GM21528 (cell line): ENCODE measurements around the gene SSR4.

Source experiments
- ATAC-seq: cut with Tn5 transposase; IDR thresholded peaks from one replicate; pipeline ENCODE4 v1.9.1; 2021; ENCODE audit warnings: mild to moderate bottlenecking, moderate library complexity; ENCODE audit not compliant: unreplicated experiment, low FRiP score

The SSR4 gene

GRCh38 chrX:153780678-153781427 lies 13.6 kb upstream of the SSR4 start, which contains the start of gene SRPK3:
Gene SRPK3, plus strand, starts transcription at chrX:153781041. Its CDS starts 46 bp downstream, at chrX:153781087.
- no peak for ATAC-seq

GRCh38 chrX:153781428-153782047 lies 12.9 kb upstream of the SSR4 start:
- ATAC-seq, result no peak

DNA sequence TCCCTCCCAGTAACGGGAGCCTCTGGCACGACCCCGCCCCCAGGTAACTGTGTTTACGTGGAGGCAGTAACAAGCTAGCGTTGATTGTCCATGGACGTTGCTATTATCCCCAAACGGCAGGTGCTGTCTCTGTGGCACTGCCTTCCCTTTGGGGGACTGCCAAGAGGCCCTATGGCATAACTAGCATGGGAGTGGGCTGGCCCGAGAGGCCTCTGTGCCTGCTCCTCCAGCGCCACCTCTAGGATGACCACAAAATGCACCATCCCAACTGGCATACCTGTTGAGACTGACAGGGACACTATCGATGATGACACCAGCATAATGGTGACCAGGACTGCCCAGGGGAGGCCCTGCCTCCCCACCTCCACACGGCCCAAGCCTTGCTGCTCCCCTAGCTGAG lies 12.2 kb upstream of the SSR4 start:
- no peak for ATAC-seq

GRCh38 chrX:153782871-153783270 lies 11.6 kb upstream of the SSR4 start:
- no peak for ATAC-seq

GRCh38 chrX:153783378-153784013 lies 11.0 kb upstream of the SSR4 start:
- no peak for ATAC-seq

- ATAC-seq, result no peak
These were observed 10.0 kb upstream of the SSR4 start for GRCh38 chrX:153784325-153784967.

DNA sequence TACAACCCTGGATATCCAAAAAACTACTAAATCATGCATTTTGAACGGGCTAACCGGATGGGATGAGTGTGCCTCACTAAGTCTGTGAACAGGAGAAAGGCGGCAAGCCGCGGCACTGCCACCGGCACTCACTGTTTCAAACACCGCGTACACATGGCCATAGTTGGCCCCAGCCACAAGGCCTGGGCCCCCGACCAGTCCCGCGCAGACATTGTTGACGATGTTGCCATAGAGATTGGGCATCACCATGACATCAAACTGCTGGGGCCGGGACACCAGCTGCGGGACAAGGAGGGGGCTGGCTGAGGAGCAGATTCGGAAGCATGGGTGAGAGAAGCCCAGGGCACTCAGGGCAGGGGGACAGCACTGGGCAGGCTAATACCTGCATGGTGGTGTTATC lies 7.8 kb upstream of the SSR4 start:
- no peak for ATAC-seq

DNA sequence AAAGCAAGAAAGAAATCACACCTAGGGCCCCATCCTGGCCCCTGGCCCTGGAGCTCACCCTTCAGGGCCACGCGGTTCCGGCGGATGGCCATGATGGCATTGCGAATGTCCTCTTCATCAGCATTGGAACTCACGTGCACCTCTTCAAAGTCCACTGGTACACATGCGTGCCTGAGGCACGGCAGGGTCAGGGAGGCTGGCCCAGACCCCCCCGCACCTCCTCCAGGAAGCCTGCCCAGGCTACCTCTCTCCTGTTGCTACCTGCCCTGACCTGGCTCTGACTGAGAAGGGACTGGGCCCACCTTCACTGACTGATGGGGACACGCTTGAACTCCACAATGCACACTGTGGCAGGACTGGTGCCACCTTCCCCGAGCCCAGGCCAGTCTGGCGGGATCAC lies 4.8 kb upstream of the SSR4 start:
- ATAC-seq, result no peak

DNA sequence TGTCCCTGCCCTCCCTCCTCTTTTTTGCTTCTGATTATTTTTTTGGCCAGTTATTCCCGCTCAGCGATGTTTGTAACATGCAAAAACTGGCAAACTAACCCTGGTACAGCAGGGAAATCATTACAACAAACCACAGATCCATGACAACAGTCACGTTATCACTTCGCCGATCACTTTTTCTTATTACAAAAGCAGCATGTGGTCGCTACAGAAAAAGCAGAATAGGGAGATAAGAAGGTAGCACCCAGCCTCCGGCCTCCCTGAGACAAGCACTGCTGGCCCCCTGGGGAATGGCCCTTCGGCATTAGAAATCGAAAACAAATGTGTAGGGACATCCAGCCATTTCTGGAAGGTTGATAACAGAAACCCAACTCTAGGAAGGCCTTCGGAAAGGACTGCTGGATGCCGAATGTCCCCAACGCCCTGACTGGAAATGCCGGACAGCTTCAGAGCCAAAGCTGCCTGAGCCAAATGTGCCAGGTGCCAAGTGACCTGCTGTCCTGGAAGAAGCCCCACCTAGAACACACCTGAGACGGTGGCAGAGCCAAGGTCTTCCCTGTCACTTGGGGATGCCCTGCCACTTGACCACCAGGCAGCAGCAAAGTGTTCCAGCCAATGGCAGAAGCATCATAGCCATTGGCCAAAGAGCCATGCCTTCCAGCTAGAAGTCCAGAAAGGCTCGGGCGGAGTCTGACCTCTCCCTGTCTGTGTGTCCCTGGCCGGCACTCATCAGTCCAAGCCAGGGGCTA lies 3.2 kb upstream of the SSR4 start:
- no peak for ATAC-seq

DNA sequence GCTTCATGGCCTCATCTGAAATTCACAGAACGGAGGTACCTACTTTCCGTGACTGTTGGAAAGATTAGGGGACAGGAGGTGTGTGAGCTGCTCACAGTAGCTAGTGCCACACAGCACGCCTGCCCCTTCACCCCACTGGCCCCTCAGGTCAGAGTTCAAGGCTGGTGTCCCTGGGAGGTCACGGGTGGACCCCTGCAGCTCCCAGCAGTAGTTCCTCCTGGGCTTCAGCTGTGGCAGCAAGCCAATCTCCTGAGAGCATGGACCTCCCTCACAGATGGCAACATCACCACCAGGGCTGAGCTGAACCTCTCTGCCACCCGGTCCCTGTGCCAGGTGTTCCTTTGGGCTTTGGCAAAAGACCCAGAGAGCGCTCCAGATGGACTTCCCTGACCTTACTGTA lies 2.1 kb upstream of the SSR4 start:
- no peak for ATAC-seq

GRCh38 chrX:153793291-153793690 lies 1.2 kb upstream of the SSR4 start:
- no peak for ATAC-seq

GRCh38 chrX:153794897-153795816 lies 689 bp downstream of the SSR4 start:
- no peak for ATAC-seq

DNA sequence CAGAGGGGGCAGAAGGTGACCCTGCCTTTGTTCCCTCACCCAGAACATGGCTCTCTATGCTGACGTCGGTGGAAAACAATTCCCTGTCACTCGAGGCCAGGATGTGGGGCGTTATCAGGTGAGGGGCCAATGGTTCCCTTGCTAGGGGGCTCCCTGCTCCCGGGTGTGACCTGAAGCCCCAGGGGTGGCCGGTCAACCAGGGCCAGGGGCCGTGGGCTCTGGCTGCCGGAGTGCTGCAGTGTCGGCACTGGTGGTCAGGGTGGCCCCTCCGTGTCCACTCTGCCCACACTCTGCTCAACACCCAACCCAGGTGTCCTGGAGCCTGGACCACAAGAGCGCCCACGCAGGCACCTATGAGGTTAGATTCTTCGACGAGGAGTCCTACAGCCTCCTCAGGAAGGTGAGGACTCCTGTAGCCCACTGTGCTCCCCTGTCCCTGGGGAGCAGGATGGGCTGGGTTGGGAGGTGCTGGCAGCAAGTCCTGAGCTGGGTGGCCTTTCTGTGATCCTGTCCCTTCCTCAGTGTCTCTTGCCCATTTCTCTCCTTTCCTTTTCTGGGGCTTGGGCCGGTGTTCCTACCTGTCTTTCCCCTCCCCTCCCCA lies 3.0 kb downstream of the SSR4 start:
- no peak for ATAC-seq

GRCh38 chrX:153799326-153799725 lies 4.9 kb downstream of the SSR4 start:
- ATAC-seq, result no peak

DNA sequence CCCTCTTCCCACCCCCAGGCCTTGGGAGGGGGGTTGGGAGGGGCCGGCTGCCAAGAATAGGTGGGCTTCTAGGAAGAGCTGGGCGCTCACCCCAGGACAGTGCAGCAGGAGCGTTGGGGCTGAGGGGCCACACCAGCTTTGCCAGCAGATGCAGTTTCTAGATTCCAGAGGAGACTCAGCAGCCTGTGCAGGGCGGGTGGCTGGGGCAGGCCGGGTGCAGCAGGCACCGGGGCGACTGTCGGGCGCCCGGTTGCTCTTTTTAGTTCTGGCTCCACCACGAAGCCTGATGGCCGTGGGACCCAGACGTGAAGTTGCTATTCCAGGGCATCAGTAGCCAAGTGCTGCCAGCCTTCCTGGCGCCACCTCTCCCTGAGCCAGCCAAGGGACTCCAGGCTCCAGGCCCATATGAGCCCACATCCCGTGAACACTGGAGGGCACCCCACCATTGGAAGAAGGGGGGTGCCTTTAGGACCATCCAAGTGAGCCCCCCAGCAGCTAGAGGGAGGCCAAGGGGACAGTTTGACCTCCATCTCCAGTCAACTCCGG lies 5.8 kb downstream of the SSR4 start:
- ATAC-seq, result no peak

DNA sequence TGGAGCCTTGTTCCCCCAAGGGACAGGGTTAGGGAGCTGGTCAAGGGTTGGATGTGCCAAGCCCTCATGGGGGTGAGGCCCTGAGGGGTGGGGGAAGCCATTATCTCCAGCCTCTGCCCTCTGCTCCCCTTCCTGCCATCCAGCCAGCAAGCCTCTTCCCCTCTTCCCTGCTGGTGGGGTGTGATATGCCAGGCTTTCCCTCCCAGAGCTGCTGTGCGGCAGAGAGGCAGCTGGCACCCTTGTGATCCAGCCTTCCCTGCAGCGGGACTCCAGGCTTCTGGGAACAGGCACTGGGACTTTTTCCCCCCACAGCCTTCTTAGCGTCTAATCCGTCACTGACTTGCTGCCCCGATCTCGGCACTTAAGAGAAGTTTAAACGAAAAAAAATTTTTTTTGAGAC lies 6.3 kb downstream of the SSR4 start:
- ATAC-seq, result no peak

DNA sequence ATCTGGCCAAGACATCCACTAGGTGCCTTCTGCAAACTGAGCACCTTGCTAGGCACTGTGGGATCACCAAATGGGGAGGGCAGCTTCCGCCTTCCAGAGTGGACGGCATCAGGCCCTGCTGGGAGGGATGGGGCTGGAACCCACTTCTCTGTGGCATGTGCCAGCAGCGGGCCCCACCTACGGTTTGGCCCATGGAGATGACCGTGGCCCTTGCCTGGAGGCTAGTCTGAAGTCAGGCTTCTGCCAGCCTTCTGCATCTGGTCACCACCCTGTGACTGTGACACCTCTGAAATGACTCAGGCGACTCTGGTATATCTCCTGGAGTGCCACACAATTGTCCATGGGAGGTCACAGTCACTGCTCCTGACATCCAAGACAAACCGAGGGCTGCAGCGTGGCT lies 7.2 kb downstream of the SSR4 start:
- no peak for ATAC-seq

DNA sequence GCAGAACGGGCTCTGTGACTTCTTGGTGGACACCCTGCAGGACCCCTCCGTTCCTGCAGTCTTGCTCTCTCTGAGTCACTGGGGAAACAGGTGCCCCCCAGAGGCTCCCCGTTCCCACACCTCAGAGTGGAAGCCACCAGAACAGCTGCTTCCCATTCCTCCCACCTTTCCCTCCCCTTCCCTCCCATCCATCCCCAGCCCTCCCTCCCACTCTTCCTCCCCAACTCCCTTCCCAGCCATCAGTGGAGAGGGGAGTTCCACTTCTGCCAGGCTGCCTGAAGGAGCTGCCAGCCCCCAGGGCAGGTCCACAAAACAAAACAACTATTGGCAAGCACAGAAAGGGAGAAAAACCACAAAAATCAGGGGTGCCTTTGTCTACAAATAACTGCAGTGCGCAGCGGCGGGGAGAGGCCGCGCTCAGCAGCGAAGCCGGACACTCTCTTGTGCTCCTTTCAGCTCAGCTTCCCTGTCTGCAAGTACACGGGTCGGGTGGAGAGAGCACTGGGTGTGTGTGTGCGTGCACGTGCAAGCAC lies 8.1 kb downstream of the SSR4 start:
- ATAC-seq, result no peak
